HG02970 (cell line): ENCODE data around the gene PLPP2.

Experiments
- ATAC-seq: cut with Tn5 transposase; IDR thresholded peaks from one replicate; pipeline ENCODE4 v1.9.1; 2021; ENCODE audit warnings: mild to moderate bottlenecking, moderate library complexity, moderate number of reproducible peaks; ENCODE audit not compliant: unreplicated experiment, low FRiP score

Gene PLPP2

DNA sequence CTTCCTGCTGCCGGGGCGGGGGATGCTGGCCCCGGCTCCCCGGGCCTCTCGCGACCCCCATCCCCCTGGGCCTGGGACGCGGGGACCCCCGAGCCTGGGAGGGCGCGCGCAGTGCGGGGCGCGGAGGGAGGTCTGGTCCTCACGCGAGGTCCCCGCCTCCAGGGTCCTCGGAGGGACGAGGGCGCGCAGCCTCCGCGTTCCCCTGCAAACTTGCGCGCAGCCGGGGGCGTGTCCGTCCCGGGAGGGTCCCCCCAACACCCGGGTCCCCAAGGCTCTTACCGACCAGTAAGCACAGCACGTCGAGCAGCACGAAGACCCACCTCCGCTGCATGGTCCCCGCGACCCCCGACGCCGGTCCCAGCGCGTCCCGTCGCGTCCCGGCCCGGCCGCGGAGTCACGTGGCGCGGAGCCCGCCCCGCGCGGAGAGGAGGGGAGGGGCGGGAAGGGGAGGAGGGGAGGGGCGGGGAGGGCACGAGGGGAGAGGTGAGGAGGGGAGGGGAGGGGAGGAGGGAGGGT, at the start of gene PLPP2:
PLPP2 (minus strand) TSS at position 398 of the 516 bp plus-strand sequence; CDS start at position 331, 67 bp downstream.
- ATAC-seq = no peak

DNA sequence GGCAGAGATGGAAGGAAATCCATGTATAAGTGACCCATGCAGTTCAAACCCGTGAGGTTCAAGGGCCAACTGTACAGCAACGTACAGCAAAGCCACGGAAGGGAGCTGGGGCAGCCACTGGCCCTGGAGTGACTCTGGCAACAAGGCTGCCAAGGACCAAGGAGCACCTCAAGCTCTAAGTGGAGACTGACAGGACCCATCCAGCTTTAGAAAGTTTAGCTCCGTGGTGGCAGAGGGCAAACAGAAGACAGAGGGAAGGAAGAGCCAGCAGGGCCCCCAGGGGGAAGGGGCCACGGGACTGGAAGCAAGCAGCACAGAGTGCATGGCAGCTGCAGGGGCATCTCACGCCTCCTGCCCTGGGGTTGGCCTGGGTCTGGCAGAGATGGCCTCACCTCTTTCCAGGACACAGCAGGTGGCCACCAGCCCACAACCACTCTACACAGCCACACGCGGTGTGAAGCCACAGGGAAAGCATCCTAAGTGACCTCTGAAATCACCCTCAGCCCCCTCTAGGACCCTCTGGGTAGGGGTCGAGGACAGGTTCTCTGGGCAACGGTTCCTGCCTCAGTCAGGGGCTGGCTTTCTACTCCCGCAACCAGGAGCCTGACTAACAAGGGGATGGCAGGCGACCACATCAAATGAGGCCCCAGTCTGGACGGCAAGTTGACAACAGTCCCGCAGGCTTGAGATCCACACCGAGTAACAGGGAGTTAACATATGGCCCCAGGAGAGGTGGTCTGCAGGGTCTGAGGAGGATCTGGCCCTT, 49.6 kb upstream of the PLPP2 start:
- no peak for ATAC-seq

DNA sequence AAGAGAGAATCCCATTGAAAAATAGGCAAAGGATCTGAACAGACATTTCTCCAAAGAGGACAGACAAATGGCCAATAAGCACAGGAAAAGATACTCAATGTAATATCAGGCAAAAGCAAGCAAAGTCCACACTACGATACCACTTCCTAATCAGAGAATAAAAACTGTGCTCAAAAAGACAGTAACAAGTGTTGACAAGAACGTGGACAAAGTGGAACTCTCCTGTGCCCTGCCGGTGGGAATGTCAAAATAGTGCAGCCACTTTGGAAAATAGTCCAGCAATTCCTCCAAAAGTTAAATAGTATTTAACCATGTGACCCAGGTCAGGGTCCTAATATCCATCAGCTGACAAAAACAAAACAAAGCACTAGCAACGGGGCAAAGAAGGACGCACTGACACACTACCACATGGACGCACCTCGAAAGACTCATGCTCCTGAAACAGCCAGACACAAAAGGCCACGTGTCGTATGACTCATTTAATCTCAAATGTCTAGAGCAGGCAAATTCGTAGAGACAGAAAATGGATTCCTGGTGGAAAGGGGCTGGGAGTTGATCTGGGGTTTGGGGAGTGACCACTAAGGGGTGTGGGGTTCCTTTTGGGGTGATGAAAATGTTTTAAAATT, 48.2 kb upstream of the PLPP2 start:
- ATAC-seq = no peak

DNA sequence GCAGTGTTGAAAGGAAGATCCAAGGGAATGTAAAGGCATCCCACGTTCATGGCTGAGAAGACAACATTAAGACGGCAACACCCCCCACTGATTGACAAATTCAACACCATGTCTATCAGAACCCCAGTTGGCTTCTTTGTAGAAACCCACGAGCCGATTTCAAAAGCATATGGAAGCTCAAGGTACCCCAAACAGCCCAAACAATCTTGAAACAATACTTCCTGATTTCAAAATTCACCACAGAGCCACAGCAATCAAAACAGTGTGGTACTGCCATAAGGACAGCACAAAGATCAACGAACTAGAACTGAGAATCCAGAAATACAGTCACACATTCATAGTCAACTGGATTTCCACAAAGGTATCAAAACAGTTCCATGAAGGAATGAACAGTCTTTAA, 47.2 kb upstream of the PLPP2 start:
- ATAC-seq = no peak

DNA sequence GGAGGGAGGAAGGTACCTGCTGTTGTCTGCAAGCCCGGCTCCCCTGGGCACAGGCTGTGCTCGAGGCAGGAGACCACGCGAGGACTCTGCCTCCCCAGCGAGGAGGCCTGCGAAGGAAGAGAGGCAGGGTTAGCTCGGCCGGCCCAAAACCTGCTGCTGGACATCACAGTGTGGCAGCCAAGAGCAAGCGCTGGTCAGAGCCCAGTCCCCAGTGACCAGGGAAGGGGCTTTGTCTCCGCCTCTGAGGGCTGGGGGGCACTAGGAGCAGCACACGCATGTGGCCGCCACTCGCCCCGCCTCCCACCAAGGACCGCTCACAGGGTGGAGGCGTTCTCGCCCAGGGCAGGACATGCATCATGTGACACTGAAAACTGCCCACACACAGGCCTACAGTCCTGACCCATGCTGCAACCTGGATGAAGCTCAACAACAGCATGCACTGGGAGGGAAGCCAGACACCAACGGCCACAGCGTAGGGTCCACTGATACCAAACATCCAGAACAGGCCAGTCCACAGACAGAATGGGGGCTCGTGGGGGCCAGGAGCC, 44.9 kb upstream of the PLPP2 start:
- ATAC-seq = no peak

DNA sequence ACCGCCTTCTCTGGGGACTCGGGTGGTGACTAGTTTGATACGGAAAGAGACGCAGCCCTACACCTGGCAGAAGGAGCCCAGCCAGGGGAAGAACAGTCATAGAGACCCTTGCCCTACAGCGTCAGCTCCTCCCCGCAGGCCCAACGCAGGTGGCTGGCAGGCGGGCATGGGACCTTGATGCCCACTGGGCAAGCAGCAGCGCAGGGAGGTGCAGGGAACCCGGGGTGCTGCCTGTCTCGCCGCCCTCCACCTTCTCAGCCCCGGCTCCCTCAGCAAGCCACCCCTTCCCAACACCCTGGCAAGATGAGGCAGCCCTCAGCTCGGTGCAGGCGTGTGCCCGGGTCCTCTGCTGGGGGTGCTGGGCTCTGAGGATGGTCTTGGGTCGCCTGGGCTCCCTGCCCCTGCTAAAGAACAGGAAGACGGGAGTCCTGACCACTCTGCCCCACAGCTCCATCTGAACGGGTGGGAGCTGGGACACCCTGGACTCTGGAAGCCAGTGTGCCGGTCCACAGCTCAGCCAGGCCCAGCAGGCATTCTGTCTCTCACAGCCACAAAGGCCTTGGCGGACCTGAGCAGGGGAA, 44.4 kb upstream of the PLPP2 start:
- no peak for ATAC-seq

DNA sequence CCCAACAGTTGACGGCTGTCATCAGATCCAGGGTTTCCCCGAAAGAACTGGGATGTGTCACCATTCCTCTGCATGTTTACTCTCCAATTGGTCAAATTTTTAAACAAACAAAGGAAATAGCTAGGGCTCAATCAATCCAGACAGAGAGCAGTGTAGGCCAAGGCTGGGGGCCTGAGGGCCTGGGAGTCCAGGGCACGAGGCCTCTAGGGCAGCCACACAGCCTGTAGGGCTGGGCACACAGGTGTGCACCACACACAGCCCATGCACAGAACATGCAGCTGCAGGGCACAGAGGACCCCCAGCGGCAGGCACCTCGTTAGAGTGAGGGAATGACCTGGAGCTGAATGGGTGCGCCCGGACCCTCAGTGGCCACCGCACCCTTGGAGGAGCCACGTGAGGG, 43.9 kb upstream of the PLPP2 start:
- no peak for ATAC-seq

DNA sequence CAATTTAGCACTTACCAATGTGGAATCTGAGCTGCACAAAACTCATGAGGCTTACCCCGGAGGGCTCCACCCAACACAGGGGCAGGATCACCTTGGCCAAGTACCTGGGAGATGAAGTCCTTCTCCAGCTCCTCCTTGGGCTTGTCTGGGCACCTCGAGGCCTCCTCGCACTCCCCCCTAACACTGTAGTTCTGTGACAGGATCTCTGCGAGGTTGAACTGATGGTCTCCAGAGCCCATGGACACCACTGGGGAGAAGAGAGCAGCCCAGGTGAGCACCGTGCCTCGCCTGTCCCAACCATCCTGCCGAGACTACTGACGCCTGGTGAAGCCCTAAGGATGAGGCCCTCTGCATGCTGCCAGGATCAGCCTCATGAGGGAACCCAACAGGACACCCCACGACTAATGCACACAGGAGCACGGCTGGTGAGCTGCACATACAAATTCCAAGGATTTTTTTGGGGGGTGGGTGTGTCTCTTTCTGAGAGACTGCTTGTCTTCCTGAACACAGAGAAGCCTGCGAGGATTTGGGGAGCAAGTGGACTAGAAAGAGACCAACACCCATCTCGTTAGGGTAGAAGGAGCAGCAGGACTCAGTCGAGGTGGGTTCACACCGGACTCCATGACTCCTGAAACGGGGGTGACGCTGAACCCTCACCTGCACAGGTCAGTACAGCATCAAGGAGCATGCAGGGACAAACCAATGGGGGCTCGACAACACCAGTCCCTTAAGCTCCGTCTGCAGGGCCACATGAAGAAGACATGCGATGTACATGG, 43.3 kb upstream of the PLPP2 start:
- no peak for ATAC-seq

DNA sequence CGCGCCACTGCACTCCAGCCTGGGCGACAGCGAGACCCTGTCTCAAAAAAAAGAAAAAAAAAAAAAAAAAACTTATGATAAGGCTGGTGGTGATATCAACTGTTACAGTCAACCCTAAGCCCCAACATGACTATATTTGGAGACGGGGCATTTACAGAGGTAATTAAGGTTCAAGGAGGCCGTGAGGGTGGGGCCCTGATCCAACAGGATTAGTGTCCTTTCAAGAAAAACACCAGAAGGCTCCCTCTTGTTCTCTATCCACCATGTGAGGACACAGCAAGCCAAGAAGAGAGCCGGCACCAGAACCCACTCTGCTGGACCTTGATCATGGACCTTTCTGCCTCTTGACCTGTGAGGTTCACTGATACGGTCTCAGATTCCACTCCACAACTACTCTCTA, 39.3 kb upstream of the PLPP2 start:
- ATAC-seq = no peak

DNA sequence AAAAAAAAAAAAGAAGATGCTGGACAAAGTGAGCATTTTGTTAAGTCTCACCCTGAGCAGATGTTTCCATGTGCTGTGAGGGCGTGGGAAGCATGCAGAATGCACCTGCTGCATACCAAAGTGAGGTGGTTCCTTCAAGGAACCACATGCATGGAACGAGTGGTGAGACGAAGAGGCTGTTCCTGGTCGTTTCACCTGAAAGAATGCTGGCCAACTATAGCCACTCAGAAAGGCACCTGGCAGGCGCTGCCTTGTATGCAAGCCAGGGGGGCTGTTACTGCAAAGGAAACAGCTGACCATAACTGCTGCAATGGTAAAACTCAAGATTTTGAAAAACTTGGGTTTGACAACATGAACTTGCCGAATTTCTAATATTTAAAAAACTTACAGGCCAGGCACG, 38.7 kb upstream of the PLPP2 start:
- ATAC-seq = no peak

DNA sequence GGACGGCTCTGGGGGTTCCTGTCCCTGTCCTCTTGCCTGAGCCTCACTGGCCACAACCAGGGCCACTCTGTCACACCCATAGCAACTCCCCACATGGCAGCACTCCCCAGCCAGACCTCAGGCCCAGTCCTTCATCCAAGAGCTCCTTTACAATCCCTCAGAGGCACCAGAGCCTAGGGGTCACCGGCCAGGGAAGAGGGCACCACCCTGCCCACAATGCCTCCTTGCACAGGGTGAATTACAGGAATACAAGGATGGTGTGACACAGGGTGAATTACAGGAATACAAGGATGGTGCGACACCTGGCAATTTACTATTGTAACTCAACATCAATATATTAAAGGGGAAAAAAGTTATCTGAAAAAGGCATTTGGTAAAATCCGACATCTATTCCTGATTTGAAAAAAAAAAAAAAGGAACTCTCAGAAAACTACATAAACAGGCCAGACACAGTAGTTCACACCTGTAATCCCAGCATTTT, 36.9 kb upstream of the PLPP2 start:
- ATAC-seq = no peak

DNA sequence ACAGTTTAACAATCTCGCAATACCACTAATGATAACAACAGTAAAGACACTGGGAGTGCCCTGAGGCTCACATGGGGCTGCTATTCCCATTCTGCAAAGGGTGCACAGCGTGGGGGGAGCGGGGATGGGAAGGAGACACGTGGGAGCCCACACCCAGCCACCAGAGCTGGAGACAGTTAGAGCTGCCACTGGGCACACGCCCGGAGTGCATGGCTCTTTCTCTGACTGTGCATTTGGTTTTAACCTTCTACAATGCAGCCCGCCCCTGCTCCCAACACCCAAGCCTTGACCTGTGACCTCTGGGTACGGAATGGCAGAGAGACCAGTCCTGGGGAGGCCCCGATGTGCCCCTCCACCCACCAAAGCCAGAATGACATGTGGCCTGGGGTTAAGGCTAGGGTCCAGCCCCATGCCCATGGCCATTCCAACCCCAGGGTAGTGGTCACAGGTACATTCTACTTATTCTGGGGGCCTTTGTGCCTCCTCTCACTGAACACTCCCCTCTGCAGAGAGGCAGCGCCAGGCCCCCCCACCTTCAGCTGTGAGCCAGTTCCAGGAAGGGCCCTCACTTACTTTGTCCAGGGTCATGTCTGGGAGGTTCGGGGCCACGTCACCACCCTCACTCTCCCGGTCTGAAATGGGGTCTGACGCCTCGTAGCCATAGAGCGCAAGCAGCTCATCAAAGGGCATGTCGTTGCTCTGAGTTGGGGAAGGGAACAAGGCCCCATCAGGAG, 36.3 kb upstream of the PLPP2 start:
- ATAC-seq = no peak

DNA sequence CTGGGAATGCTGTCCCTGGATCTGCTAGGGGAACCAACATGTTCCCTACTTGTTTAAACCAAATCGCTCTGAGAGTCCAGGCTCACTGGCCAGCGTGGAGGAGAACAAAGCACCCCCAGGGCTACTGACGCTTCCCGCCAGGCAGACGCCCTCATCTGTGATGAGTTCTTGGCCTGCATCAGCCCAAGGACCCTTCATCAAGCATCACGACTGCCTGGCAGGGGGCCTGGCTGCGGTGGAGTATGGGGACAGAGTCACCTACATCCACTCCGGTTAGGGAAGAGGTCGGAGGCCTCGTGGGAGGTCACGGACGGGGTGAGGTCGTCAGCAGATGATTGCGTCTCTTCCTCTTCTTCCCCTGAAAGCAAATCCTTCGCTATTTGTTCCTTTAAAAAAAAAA, 35.7 kb upstream of the PLPP2 start:
- no peak for ATAC-seq

DNA sequence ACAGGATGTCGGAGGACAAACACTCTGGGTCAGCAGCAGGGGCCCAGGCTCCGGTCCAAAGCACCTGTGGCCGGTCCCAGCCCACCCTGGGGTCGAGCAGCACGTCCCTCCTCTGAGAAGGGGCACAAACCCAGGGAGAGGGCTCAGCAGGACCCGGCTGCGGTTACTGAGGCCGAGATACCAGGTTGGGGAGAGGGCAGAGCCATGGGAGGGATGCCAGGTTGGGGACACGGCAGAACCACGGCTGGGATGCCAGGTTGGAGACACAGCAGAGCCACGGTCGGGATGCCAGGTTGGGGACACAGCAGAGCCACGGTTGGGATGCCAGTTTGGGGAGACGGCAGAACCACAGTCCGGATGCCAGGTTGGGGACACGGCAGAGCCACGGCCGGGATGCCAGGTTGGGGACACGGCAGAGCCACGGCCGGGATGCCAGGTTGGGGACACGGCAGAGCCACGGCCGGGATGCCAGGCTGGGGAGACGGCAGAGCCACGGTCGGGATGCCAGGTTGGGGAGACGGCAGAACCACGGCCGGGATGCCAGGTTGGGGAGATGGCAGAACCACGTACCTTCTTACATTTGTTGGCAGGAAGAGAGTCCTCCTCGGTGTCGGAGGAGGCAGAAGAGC, 34.8 kb upstream of the PLPP2 start:
- ATAC-seq = no peak

DNA sequence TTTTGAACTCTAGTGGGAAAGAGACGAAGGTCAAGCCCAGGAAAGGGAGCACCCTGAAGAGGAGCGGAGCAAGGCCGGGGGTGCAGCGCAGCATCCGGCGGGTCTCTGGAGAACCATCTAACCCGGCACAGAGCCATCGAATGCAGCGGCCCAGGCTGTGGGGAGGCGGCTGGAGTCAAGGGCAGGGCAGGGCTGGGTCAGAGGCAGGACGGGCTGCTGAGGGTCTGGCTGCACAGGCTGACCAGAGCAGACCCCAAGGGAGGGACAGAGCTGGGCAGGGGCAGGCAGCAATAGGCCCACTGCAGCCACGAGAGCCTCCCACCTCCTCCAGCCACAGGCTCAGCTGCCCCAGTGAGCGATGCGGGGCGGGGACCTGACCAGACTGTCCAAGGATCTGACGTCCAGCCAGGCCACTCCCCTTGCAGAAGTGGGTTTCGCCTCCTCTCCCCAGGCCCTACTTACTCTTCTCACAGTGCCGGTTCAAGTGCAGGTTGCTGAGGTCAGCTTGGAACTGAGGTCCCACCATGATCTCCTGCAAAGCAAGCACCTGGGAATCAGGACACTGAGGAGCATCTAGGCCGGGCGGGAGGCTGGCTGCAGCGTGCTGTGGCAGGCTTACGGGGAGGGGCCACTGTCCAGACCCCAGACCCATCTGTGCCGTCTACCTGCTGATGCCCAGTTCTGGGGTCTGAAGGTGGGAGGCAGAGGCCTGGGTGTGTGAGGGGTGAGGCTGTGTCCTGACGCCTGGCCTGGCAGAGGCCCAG, 34.2 kb upstream of the PLPP2 start:
- ATAC-seq = no peak

DNA sequence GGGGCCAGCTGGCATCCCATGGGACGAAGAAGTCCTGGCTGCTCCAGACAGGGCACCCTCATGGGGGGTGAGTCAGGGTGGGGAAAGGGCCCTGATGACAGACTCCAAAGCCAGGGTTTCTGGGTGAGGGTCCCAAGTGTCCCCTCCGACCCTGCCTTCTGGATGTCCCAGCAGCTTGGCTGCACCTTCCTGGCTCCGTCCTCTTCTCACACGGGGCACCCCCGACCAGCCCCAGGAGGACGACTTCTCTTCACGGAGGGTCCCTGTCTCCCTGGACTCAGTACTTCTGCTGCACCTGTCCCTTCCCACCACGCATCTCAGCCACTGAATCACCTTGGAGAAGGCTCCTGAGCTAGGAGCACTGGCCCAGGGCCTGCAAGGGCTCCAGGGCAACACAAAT, 33.5 kb upstream of the PLPP2 start:
- no peak for ATAC-seq

DNA sequence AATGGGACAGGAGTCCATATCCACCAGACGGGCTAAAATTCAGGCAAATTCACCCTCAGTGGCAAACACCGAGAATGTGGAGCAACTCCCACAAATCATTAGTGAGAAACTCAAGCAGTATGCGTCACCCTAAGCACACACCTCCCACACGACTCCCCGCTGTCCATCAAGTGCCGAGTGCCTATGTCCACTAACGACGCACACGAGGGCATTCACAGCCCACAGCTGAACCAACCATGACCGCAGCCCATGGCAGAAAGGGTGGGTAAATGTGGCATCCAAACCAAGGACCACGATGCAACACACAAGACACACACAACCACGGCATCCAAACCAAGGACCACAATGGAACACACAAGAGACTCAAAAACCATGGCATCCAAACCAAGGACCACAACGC, 31.4 kb upstream of the PLPP2 start:
- no peak for ATAC-seq

DNA sequence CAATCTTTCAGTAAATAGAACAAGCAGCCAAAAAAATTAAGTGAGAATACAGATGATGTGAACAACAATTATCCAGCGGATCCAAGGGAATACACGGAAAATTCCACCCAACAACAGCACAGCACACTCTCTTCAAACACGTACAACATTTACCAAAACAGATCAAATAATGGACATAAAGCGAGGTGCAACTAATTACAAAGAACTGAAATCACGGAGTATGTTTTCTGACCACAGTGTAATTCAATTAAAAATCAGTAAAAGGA, 27.2 kb upstream of the PLPP2 start:
- no peak for ATAC-seq
